Hepatocyte (in vitro differentiated cells): Measurements from ENCODE around the gene ARHGAP45. TPM values are rescaled to one million over a fixed set of nuclear protein-coding genes. Genes with fewer than 3 reads are reported as not detected.

ENCODE experiments used
- DNase-seq: peaks from one replicate; pipeline ENCODE4 v3.0.0-alpha.2; 2016; ENCODE audit warnings: low spot score
- H2AFZ ChIP-seq: fragments of 200-600 bp; sonication (generic); 2 replicates; pipeline ENCODE4 v1.6.0; 2016; ENCODE audit warnings: antibody characterized with exemption, mild to moderate bottlenecking
- H3K27ac ChIP-seq: fragments of 200-600 bp; sonication (generic); 2 replicates; pipeline ENCODE4 v1.5.1; 2016; ENCODE audit warnings: mild to moderate bottlenecking
- H3K27me3 ChIP-seq: fragments of 200-600 bp; sonication (generic); 2 replicates; pipeline ENCODE4 v1.6.1; 2016
- H3K36me3 ChIP-seq: fragments of 200-600 bp; sonication (generic); replicated peaks from 2 replicates; pipeline ENCODE4 v1.5.1; 2016; ENCODE audit warnings: low read depth; ENCODE audit not compliant: insufficient read depth
- H3K4me1 ChIP-seq: fragments of 200-600 bp; sonication (generic); 2 replicates; pipeline ENCODE4 v1.5.1; 2016; ENCODE audit warnings: mild to moderate bottlenecking, moderate library complexity; ENCODE audit not compliant: insufficient read depth
- H3K4me2 ChIP-seq: fragments of 200-600 bp; sonication (generic); 2 replicates; pipeline ENCODE4 v1.6.0; 2016
- H3K4me3 ChIP-seq: fragments of 200-600 bp; sonication (generic); 2 replicates; pipeline ENCODE4 v1.5.1; 2016; ENCODE audit warnings: mild to moderate bottlenecking
- H3K79me2 ChIP-seq: fragments of 200-600 bp; sonication (generic); 2 replicates; pipeline ENCODE4 v1.6.0; 2017; ENCODE audit warnings: mild to moderate bottlenecking
- H3K9me2 ChIP-seq: fragments of 200-600 bp; sonication (generic); replicated peaks from 2 replicates; pipeline ENCODE4 v1.6.0; 2017; ENCODE audit warnings: mild to moderate bottlenecking; ENCODE audit not compliant: insufficient read depth
- H3K9me3 ChIP-seq: fragments of 200-600 bp; sonication (generic); 2 replicates; pipeline ENCODE4 v1.5.1; 2016; ENCODE audit warnings: low read depth, mild to moderate bottlenecking
- H4K20me1 ChIP-seq: fragments of 200-600 bp; sonication (generic); 2 replicates; pipeline ENCODE4 v1.6.0; 2016; ENCODE audit warnings: mild to moderate bottlenecking; ENCODE audit not compliant: insufficient read depth, poor library complexity, severe bottlenecking
- CTCF ChIP-seq: fragments of 200-600 bp; sonication (generic); IDR thresholded peaks from 2 replicates; pipeline ENCODE4 v1.5.1; 2016; ENCODE audit warnings: antibody characterized with exemption, mild to moderate bottlenecking; ENCODE audit not compliant: poor library complexity
- EZH2 ChIP-seq: fragments of 200-600 bp; sonication (generic); IDR thresholded peaks from 2 replicates; pipeline ENCODE4 v1.6.1; 2016; ENCODE audit warnings: antibody characterized with exemption, mild to moderate bottlenecking, borderline replicate concordance
- EZH2phosphoT487 ChIP-seq: fragments of 200-600 bp; sonication (generic); IDR thresholded peaks from one replicate; pipeline ENCODE4 v1.6.1; 2018; ENCODE audit warnings: antibody characterized with exemption, mild to moderate bottlenecking, low read depth, moderate library complexity; ENCODE audit not compliant: unreplicated experiment, severe bottlenecking
- WGBS: methylation state at CpG from one replicate; pipeline ENCODE4 v1.1.6; 2016; ENCODE audit warnings: low lambda C conversion rate; ENCODE audit errors: missing lambda C conversion rate; 5-methylcytosine and 5-hydroxymethylcytosine counted together
- polyA plus RNA-seq: library from polyadenylated mRNA; unstranded; fragments of >200 nt; fragmentation: Nextera tagmentation; extraction: Ambion mirVana; gene quantifications from 2 replicates; pipeline ENCODE4 v1.2.1, GENCODE V29; 2016
- total RNA-seq: library from RNA; depleted of rRNA; stranded (reverse); fragments of >200 nt; gene quantifications from 2 replicates; pipeline ENCODE4 v1.2.3, GENCODE V29; 2014

ARHGAP45 gene
- total and polyA plus RNA-seq, 2 experiments from 2014 or later = 12.9 to 18.3 TPM

- WGBS = 94% methylated on average over 24 of the region's 54 CpGs
- Histone ChIP-seq H3K79me2 (peaks cover 22% of the 10 kb centered on the region), H3K4me2 (no peak overlapping the region), H3K36me3 (no peaks in the 10 kb centered on the region), H3K27ac (no peak overlapping the region), H4K20me1 (peaks cover 19% of the 10 kb centered on the region), H3K4me3 (no peak overlapping the region), H3K9me3 (no peaks in the 10 kb centered on the region), H3K4me1 (peaks cover 13% of the 10 kb centered on the region), H3K9me2 (no peaks in the 10 kb centered on the region), H3K27me3 (no peaks in the 10 kb centered on the region), H2AFZ (no peak overlapping the region)
- DNase-seq = no peak
- TF ChIP-seq CTCF (no peak), EZH2 (no peak), EZH2phosphoT487 (no peak)
These were observed 43.0 kb downstream of the ARHGAP45 start for GRCh38 chr19:1109697-1110671.

- no peaks in the 10 kb centered on the region for H3K36me3 ChIP-seq
- TF ChIP-seq EZH2phosphoT487 = no peak
- no peak for TF ChIP-seq EZH2
- TF ChIP-seq CTCF = no peak
- WGBS = 86% methylated on average over 17 of the region's 18 CpGs
These were observed 44.1 kb downstream of the ARHGAP45 start for GRCh38 chr19:1110809-1111640.

GRCh38 chr19:1111641-1112267, 44.8 kb downstream of the ARHGAP45 start:
- no peak for TF ChIP-seq EZH2
- no peak for TF ChIP-seq EZH2phosphoT487
- TF ChIP-seq CTCF = no peak
- no peak overlapping the region for H3K27ac ChIP-seq
- H3K4me1 ChIP-seq = peaks cover 4% of the 10 kb centered on the region
- no peak for DNase-seq
- no peaks in the 10 kb centered on the region for H3K27me3 ChIP-seq
- H2AFZ ChIP-seq = no peak overlapping the region
- no peaks in the 10 kb centered on the region for H3K36me3 ChIP-seq
- H3K4me3 ChIP-seq = no peak overlapping the region
- H3K79me2 ChIP-seq = peaks cover 4% of the 10 kb centered on the region
- 93% methylated on average over 6 of the region's 18 CpGs for WGBS
- H3K9me3 ChIP-seq = no peaks in the 10 kb centered on the region
- no peak overlapping the region for H3K4me2 ChIP-seq
- peaks cover 1% of the 10 kb centered on the region for H4K20me1 ChIP-seq
- no peaks in the 10 kb centered on the region for H3K9me2 ChIP-seq

More at GRCh38 chr19:1110809-1111640, 44.1 kb downstream of the ARHGAP45 start:
- no peak overlapping the region for H2AFZ ChIP-seq
- H4K20me1 ChIP-seq = peaks cover 8% of the 10 kb centered on the region
- H3K9me3 ChIP-seq = no peaks in the 10 kb centered on the region
- peaks cover 11% of the 10 kb centered on the region for H3K79me2 ChIP-seq
- peaks cover 4% of the 10 kb centered on the region for H3K4me1 ChIP-seq
- H3K27ac ChIP-seq = no peak overlapping the region
- H3K4me2 ChIP-seq = no peak overlapping the region
- DNase-seq = no peak
- no peak overlapping the region for H3K4me3 ChIP-seq
- H3K9me2 ChIP-seq = no peaks in the 10 kb centered on the region
- H3K27me3 ChIP-seq = no peaks in the 10 kb centered on the region
